HEK293T (cell line): ENCODE data around the gene ANK3.

ENCODE experiments used
- ARNT ChIP-seq: fragments of 450-650 bp; IDR thresholded peaks from 2 replicates; pipeline ENCODE4 v1.6.1; 2017; ENCODE audit warnings: mild to moderate bottlenecking
- FOXK2 ChIP-seq: fragments of 450-650 bp; IDR thresholded peaks from 2 replicates; pipeline ENCODE4 v1.6.1; 2016; ENCODE audit warnings: mild to moderate bottlenecking
- FOXM1 ChIP-seq: fragments of 450-650 bp; IDR thresholded peaks from 2 replicates; pipeline ENCODE4 v1.6.1; 2017; ENCODE audit warnings: mild to moderate bottlenecking, borderline replicate concordance
- LEF1 ChIP-seq: fragments of 450-650 bp; IDR thresholded peaks from 2 replicates; pipeline ENCODE4 v1.6.1; 2017; ENCODE audit warnings: mild to moderate bottlenecking, borderline replicate concordance
- SP1 ChIP-seq: fragments of 450-650 bp; IDR thresholded peaks from 2 replicates; pipeline ENCODE4 v1.6.1; 2017
- SUZ12 ChIP-seq: fragments of 450-650 bp; IDR thresholded peaks from 2 replicates; pipeline ENCODE4 v1.6.1; 2016; ENCODE audit warnings: mild to moderate bottlenecking
- TARDBP ChIP-seq: fragments of 450-650 bp; IDR thresholded peaks from 2 replicates; pipeline ENCODE4 v1.6.1; 2016

- no peak for TF ChIP-seq FOXK2
- no peak for TF ChIP-seq SUZ12
- TF ChIP-seq LEF1 = no peak
- no peak for TF ChIP-seq FOXM1
- no peak for TF ChIP-seq ARNT
- no peak for TF ChIP-seq SP1
- no peak for TF ChIP-seq TARDBP
Observed at GRCh38 chr10:60009710-60010383, 379.8 kb downstream of the ANK3 start.
